ENCODE data around the gene SLC25A38. TPM values are rescaled to one million over a fixed set of nuclear protein-coding genes. Genes with fewer than 3 reads are reported as not detected.

The SLC25A38 gene, protein sequence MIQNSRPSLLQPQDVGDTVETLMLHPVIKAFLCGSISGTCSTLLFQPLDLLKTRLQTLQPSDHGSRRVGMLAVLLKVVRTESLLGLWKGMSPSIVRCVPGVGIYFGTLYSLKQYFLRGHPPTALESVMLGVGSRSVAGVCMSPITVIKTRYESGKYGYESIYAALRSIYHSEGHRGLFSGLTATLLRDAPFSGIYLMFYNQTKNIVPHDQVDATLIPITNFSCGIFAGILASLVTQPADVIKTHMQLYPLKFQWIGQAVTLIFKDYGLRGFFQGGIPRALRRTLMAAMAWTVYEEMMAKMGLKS
- 35.9 and 61.9 TPM in 2 replicates for total RNA-seq (2014; rRNA removed; shearing (Covaris generic))
- polyA plus RNA-seq (2016; fragmentation: Nextera tagmentation; extraction: Ambion mirVana), result 19.8 and 23.9 TPM in 2 replicates
- long read RNA-seq, transcript SLC25A38-201 (7 exons, 2,147 nt), result major isoform, 83 of 95 reads
- long read RNA-seq, partial matches to known transcripts, result 4 of 95 reads
- long read RNA-seq, other reads (novel, unspliced or antisense), result 8 of 95 reads

DNA sequence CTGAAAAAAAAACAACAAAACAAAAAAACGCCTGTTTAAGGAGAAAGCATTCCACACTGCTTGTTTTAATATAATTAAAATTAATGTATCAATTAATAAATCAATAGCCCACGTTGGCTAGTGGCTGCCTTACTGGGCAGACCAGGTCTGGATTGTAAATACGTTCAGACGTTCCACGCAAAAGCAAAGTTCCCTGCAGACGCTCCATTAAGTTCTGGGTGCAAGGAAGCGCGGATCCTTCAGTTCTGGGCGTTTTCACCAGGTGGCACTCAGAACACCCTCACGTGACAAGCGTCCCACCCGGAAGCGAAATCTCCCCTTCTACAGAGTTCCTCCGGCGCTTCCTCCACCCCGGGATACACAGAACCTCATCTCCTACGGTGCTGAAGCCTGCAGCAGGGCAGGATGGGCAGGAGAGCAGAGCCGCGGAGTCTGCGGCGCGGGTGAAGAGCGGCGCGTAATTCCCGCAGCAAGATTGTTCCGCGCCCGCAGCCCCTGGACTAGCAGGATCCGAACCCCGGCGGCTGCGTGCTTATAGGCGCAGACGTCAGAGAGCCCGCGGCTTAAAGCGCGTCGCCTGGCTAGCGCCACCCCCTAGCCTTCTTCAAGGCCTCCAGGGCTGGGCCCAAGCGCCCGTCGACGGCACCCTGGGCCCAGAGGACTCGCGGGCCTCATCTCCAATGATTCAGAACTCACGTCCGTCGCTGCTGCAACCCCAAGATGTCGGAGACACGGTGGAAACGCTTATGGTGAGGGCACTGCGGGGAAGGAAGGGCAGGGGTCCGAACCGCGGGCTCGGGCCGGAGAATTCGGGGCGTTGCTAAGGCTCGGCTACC lies at the start of gene SLC25A38:
TSS of gene SLC25A38 (plus strand) at position 326 of the 836 bp plus-strand sequence. CDS start at position 681, 355 bp downstream.
- H4K20me1 ChIP-seq (replicated peaks; ENCODE audit: insufficient read depth), result peaks cover 34% of the 10 kb centered on the region
- H3K27me3 Mint-ChIP-seq (ENCODE audit: insufficient read depth, low read depth, poor library complexity), result peaks cover 6% of the 10 kb centered on the region
- H3K27ac ChIP-seq (ENCODE audit: low read depth), result peak within 1 kb of the TSS; percentile 95
- DNase-seq (ENCODE audit: low spot score) (peak; percentile 94), ATAC-seq (peak; percentile 79)
- H3K4me3 ChIP-seq, result peak within 1 kb of the TSS; percentile 88
- no peaks in the 10 kb centered on the region; the same call in 2 of the 3 replicates for H3K9me3 Mint-ChIP-seq
- peak within 1 kb of the TSS; percentile 100 for H3K27ac Mint-ChIP-seq
- H3K36me3 ChIP-seq (ENCODE audit: insufficient read depth), result no peaks in the 10 kb centered on the region
- H3K4me3 Mint-ChIP-seq, result peak within 1 kb of the TSS; percentile 99
- peaks cover 43% of the 10 kb centered on the region for H3K79me2 ChIP-seq (replicated peaks; ENCODE audit: insufficient read depth)
- H2AFZ ChIP-seq, result peak within 1 kb of the TSS; percentile 91
- peak within 1 kb of the TSS; percentile 96 for H3K4me2 ChIP-seq
- H3K4me1 ChIP-seq (ENCODE audit: insufficient read depth), result peaks cover 25% of the 10 kb centered on the region
- peaks cover 39% of the 10 kb centered on the region for H3K4me1 Mint-ChIP-seq
- H3F3A ChIP-seq (replicated peaks; ENCODE audit: low read depth), result no peaks in the 10 kb centered on the region
- no peaks in the 10 kb centered on the region for H3K27me3 ChIP-seq (ENCODE audit: insufficient read depth)
- no peaks in the 10 kb centered on the region for H3K9me2 ChIP-seq (ENCODE audit: insufficient read depth)
- peaks cover 7% of the 10 kb centered on the region; the same call in 1 of the 3 replicates for H3K36me3 Mint-ChIP-seq (ENCODE audit: low read depth)
- TF ChIP-seq EZH2 (IDR thresholded peaks at IDR 0.05; ENCODE audit: low read depth, unreplicated experiment) (no peak), JUNB (IDR thresholded peaks at IDR 0.05; ENCODE audit: unreplicated experiment) (no peak), POLR2AphosphoS5 (IDR thresholded peaks at IDR 0.05; ENCODE audit: low read depth) (peak; percentile 83), ZNF331 (CRISPR knock-in tag; IDR thresholded peaks at IDR 0.05; ENCODE audit: low read depth) (no peak), STAT1 (IDR thresholded peaks at IDR 0.05; ENCODE audit: unreplicated experiment) (no peak), NANOG (IDR thresholded peaks at IDR 0.05; ENCODE audit: borderline replicate concordance) (peak; percentile 45; the same call in 1 of the 2 replicates), EZH2phosphoT487 (IDR thresholded peaks at IDR 0.05; ENCODE audit: unreplicated experiment) (no peak), ZNF114 (CRISPR knock-in tag; IDR thresholded peaks at IDR 0.05) (no peak), CREB1 (CRISPR knock-in tag; IDR thresholded peaks at IDR 0.05; ENCODE audit: low read depth) (peak; percentile 70)
- TF ChIP-seq, protein P1, sequence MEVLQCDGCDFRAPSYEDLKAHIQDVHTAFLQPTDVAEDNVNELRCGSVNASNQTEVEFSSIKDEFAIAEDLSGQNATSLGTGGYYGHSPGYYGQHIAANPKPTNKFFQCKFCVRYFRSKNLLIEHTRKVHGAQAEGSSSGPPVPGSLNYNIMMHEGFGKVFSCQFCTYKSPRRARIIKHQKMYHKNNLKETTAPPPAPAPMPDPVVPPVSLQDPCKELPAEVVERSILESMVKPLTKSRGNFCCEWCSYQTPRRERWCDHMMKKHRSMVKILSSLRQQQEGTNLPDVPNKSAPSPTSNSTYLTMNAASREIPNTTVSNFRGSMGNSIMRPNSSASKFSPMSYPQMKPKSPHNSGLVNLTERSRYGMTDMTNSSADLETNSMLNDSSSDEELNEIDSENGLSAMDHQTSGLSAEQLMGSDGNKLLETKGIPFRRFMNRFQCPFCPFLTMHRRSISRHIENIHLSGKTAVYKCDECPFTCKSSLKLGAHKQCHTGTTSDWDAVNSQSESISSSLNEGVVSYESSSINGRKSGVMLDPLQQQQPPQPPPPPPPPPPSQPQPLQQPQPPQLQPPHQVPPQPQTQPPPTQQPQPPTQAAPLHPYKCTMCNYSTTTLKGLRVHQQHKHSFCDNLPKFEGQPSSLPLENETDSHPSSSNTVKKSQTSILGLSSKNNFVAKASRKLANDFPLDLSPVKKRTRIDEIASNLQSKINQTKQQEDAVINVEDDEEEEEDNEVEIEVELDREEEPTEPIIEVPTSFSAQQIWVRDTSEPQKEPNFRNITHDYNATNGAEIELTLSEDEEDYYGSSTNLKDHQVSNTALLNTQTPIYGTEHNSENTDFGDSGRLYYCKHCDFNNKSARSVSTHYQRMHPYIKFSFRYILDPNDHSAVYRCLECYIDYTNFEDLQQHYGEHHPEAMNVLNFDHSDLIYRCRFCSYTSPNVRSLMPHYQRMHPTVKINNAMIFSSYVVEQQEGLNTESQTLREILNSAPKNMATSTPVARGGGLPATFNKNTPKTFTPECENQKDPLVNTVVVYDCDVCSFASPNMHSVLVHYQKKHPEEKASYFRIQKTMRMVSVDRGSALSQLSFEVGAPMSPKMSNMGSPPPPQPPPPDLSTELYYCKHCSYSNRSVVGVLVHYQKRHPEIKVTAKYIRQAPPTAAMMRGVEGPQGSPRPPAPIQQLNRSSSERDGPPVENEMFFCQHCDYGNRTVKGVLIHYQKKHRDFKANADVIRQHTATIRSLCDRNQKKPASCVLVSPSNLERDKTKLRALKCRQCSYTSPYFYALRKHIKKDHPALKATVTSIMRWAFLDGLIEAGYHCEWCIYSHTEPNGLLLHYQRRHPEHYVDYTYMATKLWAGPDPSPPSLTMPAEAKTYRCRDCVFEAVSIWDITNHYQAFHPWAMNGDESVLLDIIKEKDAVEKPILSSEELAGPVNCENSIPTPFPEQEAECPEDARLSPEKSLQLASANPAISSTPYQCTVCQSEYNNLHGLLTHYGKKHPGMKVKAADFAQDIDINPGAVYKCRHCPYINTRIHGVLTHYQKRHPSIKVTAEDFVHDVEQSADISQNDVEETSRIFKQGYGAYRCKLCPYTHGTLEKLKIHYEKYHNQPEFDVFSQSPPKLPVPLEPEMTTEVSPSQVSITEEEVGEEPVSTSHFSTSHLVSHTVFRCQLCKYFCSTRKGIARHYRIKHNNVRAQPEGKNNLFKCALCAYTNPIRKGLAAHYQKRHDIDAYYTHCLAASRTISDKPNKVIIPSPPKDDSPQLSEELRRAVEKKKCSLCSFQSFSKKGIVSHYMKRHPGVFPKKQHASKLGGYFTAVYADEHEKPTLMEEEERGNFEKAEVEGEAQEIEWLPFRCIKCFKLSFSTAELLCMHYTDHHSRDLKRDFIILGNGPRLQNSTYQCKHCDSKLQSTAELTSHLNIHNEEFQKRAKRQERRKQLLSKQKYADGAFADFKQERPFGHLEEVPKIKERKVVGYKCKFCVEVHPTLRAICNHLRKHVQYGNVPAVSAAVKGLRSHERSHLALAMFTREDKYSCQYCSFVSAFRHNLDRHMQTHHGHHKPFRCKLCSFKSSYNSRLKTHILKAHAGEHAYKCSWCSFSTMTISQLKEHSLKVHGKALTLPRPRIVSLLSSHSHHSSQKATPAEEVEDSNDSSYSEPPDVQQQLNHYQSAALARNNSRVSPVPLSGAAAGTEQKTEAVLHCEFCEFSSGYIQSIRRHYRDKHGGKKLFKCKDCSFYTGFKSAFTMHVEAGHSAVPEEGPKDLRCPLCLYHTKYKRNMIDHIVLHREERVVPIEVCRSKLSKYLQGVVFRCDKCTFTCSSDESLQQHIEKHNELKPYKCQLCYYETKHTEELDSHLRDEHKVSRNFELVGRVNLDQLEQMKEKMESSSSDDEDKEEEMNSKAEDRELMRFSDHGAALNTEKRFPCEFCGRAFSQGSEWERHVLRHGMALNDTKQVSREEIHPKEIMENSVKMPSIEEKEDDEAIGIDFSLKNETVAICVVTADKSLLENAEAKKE (CRISPR knock-in tag; IDR thresholded peaks at IDR 0.05), result no peak
- TF ChIP-seq, protein P2, sequence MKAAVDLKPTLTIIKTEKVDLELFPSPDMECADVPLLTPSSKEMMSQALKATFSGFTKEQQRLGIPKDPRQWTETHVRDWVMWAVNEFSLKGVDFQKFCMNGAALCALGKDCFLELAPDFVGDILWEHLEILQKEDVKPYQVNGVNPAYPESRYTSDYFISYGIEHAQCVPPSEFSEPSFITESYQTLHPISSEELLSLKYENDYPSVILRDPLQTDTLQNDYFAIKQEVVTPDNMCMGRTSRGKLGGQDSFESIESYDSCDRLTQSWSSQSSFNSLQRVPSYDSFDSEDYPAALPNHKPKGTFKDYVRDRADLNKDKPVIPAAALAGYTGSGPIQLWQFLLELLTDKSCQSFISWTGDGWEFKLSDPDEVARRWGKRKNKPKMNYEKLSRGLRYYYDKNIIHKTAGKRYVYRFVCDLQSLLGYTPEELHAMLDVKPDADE (IDR thresholded peaks at IDR 0.05), result peak; percentile 77
- TF ChIP-seq, protein P3, sequence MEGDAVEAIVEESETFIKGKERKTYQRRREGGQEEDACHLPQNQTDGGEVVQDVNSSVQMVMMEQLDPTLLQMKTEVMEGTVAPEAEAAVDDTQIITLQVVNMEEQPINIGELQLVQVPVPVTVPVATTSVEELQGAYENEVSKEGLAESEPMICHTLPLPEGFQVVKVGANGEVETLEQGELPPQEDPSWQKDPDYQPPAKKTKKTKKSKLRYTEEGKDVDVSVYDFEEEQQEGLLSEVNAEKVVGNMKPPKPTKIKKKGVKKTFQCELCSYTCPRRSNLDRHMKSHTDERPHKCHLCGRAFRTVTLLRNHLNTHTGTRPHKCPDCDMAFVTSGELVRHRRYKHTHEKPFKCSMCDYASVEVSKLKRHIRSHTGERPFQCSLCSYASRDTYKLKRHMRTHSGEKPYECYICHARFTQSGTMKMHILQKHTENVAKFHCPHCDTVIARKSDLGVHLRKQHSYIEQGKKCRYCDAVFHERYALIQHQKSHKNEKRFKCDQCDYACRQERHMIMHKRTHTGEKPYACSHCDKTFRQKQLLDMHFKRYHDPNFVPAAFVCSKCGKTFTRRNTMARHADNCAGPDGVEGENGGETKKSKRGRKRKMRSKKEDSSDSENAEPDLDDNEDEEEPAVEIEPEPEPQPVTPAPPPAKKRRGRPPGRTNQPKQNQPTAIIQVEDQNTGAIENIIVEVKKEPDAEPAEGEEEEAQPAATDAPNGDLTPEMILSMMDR (conservative IDR thresholded peaks at IDR 0.05; ENCODE audit: low read depth in 2 of 2), result peak in 1 of 2 experiments; percentile 45; a peak in 2 of 4 replicates
